SK-N-SH (cell line): ENCODE results near the gene RAB11FIP5.

Experiments
- JUND ChIP-seq: IDR thresholded peaks from 2 replicates; pipeline ENCODE4 v1.4.0; 2012
- MAX ChIP-seq: IDR thresholded peaks from 2 replicates; pipeline ENCODE4 v1.4.0; 2012; ENCODE audit warnings: low read depth
- NFIC ChIP-seq: IDR thresholded peaks from 2 replicates; pipeline ENCODE4 v1.4.0; 2012; ENCODE audit warnings: borderline replicate concordance
- RAD21 ChIP-seq: IDR thresholded peaks from 2 replicates; pipeline ENCODE4 v1.6.1; 2012; ENCODE audit warnings: mild to moderate bottlenecking, low read length
- SIN3A ChIP-seq: IDR thresholded peaks from 2 replicates; pipeline ENCODE4 v1.6.1; 2012; ENCODE audit warnings: low read depth, mild to moderate bottlenecking, low read length, moderate library complexity, borderline replicate concordance
- TF ChIP-seq, protein P1 (sequence below): fragments of 200-600 bp; sonication (generic); IDR thresholded peaks from 2 replicates; pipeline ENCODE4 v1.6.1; 2017; ENCODE audit warnings: antibody characterized with exemption, mild to moderate bottlenecking, moderate library complexity

- TF ChIP-seq NFIC (no peak), MAX (no peak), JUND (no peak), RAD21 (no peak), SIN3A (no peak)
- TF ChIP-seq, protein P1, sequence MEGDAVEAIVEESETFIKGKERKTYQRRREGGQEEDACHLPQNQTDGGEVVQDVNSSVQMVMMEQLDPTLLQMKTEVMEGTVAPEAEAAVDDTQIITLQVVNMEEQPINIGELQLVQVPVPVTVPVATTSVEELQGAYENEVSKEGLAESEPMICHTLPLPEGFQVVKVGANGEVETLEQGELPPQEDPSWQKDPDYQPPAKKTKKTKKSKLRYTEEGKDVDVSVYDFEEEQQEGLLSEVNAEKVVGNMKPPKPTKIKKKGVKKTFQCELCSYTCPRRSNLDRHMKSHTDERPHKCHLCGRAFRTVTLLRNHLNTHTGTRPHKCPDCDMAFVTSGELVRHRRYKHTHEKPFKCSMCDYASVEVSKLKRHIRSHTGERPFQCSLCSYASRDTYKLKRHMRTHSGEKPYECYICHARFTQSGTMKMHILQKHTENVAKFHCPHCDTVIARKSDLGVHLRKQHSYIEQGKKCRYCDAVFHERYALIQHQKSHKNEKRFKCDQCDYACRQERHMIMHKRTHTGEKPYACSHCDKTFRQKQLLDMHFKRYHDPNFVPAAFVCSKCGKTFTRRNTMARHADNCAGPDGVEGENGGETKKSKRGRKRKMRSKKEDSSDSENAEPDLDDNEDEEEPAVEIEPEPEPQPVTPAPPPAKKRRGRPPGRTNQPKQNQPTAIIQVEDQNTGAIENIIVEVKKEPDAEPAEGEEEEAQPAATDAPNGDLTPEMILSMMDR, result no peak
Observed at GRCh38 chr2:73084971-73085370, 27.8 kb downstream of the RAB11FIP5 start.
